GM10266 (cell line): ENCODE measurements around the gene RPTOR.

Experiments used
- DNase-seq: peaks from one replicate; pipeline ENCODE4 v3.0.0; 2012; ENCODE audit errors: extremely low spot score
- CTCF ChIP-seq: IDR thresholded peaks from 2 replicates; pipeline ENCODE4 v1.5.1; 2012; ENCODE audit warnings: mild to moderate bottlenecking, low read depth; ENCODE audit not compliant: control insufficient read depth, insufficient read depth; ENCODE audit errors: missing control alignments

RPTOR gene

DNA sequence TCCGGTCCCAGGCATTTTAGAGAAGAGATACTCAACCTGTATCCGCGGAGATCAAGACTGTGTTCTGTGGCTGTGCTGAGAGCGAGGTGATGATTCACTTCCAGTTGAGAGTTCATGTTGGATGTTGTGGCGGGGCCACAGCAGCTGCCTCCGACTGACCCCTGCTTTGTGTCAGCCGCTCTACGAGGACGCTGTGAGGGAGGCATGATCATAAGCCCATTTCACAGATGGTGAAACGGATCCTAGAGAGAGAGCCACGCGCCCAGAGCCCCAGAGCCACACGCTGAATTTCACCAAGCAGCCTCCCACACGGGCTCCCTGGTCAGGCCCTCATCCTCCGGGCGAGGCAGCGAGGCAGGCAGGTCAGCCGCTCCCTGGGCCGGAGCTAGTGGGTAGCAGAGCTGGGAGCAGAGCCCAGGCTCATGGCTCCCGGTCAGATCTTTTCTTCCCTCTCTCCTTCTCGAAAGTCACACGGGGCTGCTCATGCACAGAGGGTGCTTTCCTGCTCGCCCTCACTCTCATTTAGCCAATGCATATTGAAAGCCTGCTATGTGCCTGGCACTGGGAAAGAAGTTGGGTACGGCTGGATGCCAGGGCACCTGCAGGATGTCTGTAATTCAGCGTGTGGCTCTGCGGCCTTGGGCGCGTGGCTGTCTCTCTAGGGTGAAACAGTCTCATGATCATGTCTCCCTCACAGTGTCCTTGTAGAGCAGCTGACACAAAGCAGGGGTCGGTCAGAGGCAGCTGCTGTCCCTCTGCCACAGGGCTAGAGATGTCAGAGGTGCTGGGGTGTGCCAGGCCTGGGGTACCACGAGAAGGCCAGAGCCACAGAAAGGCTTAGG, 291.4 kb downstream of the RPTOR start:
- TF ChIP-seq CTCF, result no peak
- DNase-seq, result no peak

DNA sequence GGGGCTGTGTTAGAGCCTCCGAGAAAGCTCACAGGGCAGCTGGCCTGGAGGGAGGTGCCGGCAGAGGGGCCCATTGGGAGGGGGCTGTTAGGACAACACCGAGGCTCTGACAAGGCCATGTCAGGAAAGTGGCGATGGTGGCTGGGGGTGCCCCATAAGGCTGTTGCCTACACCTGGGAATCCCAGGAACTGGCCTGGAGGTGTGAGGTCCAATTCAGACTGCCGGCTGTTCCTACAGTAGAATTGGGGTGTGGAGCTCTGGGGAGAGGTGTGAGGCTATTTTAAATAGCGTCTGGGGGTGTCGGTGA, 292.0 kb downstream of the RPTOR start:
- no peak for TF ChIP-seq CTCF
- no peak for DNase-seq

DNA sequence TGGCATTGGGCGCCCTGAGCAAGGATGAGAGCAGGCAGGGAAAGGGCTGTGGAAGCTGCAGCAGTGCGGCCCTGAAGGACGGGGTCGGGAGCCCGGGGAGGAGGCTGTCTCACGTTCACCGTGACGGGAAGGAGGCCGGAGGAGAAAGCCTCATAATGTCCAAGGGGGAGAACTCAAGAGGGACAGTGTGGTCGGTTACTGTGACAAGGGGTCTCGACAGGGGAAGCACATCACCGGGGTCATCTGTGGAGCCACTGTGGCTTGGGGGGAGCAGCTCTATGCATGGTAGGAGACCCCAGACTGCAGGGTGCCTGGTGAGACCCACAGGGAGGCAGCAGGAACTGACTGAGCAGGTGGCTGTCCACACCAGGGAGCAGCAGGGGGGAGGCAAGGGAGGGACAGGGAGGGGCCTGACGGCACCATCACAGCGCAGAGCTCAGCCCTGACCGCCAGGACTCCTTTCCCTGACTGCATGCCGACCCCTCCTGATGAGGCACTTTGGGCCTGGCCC, 292.4 kb downstream of the RPTOR start:
- TF ChIP-seq CTCF, result no peak
- DNase-seq, result no peak

GRCh38 chr17:80837711-80838110, 293.1 kb downstream of the RPTOR start:
- TF ChIP-seq CTCF, result no peak
- no peak for DNase-seq

DNA sequence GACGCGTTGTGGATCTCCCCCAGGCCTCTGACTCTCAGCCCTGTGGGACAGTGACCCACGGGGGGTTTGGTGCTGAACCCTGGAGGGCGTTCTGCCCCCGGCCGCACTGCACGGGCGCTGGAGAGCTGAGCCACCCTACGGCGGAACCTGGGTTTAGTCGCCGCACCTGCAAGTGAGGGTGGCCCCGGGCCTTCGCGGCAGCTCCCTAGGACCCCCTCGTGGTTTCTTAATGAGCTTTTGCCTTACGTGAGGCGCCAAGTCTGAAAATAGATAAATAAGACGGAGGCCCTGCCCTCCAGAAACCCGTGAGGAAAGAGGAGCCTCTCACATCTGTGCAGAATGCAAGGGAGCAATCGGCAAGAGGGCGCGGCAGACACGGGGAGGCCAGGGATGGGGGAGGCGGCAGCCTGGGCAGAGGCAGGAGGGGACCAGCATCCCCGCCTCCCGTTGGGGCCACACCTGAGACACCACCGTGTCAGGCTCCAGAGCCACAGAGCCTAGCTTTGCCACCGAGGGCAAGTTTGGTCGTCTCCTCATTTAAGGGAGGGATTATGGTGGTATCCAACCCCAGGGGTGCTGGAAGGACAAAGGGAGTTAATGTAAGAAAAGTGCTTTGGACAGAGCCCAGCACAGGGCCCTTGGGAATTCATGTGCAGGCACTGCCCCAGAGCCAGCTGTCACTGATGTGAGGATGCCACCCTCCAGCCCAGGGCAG, 293.8 kb downstream of the RPTOR start:
- TF ChIP-seq CTCF, result no peak
- DNase-seq, result no peak

DNA sequence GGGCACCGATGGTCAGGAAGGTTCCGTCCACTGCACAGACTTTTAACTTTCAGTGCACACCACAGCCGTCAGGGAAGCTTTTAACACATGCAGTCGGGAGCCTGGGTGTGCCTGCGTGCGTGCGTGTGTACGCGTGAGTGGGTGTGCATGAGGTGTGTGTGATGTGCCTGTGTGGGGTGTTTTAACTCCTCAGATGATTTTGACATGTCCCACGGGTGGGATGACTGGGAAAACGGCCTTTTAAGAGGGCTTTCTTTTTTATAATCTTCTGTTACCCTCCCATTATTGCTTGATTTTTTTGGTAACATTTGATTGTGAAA, 294.3 kb downstream of the RPTOR start:
- no peak for TF ChIP-seq CTCF

GRCh38 chr17:80839511-80839941, 294.9 kb downstream of the RPTOR start:
- TF ChIP-seq CTCF, result no peak
- no peak for DNase-seq

More for the DNA sequence above, 294.3 kb downstream of the RPTOR start:
- DNase-seq, result no peak
